ENCODE data around the gene SUMF2.

DNA sequence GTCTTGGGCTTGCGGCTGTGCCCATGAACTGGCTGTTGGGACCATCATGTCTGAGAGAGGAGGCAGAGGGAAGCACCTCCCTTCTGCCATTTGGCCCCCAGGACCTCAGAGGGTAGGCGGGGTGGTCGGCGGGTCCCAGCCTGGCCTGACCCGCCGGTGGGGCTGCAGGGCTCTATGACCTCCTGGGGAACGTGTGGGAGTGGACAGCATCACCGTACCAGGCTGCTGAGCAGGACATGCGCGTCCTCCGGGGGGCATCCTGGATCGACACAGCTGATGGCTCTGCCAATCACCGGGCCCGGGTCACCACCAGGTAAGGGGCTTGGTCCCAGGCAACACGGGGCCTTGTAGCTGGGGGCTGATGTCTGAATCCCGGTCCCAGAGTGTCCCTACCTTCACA lies 14.1 kb downstream of the SUMF2 start:
- TF ChIP-seq POLR2A (IDR thresholded peaks at IDR 0.05; ENCODE audit: borderline replicate concordance, extremely low read depth, insufficient read depth, insufficient read length) = no peak
- TF ChIP-seq, protein P1, sequence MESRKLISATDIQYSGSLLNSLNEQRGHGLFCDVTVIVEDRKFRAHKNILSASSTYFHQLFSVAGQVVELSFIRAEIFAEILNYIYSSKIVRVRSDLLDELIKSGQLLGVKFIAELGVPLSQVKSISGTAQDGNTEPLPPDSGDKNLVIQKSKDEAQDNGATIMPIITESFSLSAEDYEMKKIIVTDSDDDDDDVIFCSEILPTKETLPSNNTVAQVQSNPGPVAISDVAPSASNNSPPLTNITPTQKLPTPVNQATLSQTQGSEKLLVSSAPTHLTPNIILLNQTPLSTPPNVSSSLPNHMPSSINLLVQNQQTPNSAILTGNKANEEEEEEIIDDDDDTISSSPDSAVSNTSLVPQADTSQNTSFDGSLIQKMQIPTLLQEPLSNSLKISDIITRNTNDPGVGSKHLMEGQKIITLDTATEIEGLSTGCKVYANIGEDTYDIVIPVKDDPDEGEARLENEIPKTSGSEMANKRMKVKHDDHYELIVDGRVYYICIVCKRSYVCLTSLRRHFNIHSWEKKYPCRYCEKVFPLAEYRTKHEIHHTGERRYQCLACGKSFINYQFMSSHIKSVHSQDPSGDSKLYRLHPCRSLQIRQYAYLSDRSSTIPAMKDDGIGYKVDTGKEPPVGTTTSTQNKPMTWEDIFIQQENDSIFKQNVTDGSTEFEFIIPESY (IDR thresholded peaks at IDR 0.05; ENCODE audit: extremely low read depth, insufficient replicate concordance, low read length) = no peak
- TF ChIP-seq, protein P2, sequence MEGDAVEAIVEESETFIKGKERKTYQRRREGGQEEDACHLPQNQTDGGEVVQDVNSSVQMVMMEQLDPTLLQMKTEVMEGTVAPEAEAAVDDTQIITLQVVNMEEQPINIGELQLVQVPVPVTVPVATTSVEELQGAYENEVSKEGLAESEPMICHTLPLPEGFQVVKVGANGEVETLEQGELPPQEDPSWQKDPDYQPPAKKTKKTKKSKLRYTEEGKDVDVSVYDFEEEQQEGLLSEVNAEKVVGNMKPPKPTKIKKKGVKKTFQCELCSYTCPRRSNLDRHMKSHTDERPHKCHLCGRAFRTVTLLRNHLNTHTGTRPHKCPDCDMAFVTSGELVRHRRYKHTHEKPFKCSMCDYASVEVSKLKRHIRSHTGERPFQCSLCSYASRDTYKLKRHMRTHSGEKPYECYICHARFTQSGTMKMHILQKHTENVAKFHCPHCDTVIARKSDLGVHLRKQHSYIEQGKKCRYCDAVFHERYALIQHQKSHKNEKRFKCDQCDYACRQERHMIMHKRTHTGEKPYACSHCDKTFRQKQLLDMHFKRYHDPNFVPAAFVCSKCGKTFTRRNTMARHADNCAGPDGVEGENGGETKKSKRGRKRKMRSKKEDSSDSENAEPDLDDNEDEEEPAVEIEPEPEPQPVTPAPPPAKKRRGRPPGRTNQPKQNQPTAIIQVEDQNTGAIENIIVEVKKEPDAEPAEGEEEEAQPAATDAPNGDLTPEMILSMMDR (IDR thresholded peaks at IDR 0.05 in 2 of 3, conservative IDR thresholded peaks at IDR 0.05 in 1 of 3; ENCODE audit: borderline replicate concordance in 1 of 3, insufficient read depth in 1 of 3, low read depth in 2 of 3, low read length in 2 of 3) = no peak
- TF ChIP-seq, protein P3, sequence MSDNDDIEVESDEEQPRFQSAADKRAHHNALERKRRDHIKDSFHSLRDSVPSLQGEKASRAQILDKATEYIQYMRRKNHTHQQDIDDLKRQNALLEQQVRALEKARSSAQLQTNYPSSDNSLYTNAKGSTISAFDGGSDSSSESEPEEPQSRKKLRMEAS (IDR thresholded peaks at IDR 0.05) = no peak
- TF ChIP-seq POLR2AphosphoS5 (IDR thresholded peaks at IDR 0.05; ENCODE audit: low read depth, low read length) = no peak
- TF ChIP-seq RAD21 (IDR thresholded peaks at IDR 0.05; ENCODE audit: low read depth) = no peak
- TF ChIP-seq, protein P4, sequence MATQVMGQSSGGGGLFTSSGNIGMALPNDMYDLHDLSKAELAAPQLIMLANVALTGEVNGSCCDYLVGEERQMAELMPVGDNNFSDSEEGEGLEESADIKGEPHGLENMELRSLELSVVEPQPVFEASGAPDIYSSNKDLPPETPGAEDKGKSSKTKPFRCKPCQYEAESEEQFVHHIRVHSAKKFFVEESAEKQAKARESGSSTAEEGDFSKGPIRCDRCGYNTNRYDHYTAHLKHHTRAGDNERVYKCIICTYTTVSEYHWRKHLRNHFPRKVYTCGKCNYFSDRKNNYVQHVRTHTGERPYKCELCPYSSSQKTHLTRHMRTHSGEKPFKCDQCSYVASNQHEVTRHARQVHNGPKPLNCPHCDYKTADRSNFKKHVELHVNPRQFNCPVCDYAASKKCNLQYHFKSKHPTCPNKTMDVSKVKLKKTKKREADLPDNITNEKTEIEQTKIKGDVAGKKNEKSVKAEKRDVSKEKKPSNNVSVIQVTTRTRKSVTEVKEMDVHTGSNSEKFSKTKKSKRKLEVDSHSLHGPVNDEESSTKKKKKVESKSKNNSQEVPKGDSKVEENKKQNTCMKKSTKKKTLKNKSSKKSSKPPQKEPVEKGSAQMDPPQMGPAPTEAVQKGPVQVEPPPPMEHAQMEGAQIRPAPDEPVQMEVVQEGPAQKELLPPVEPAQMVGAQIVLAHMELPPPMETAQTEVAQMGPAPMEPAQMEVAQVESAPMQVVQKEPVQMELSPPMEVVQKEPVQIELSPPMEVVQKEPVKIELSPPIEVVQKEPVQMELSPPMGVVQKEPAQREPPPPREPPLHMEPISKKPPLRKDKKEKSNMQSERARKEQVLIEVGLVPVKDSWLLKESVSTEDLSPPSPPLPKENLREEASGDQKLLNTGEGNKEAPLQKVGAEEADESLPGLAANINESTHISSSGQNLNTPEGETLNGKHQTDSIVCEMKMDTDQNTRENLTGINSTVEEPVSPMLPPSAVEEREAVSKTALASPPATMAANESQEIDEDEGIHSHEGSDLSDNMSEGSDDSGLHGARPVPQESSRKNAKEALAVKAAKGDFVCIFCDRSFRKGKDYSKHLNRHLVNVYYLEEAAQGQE (IDR thresholded peaks at IDR 0.05; ENCODE audit: low read depth) = no peak
- TF ChIP-seq SIN3A (IDR thresholded peaks at IDR 0.05; ENCODE audit: low read depth) = no peak
- TF ChIP-seq SRF (IDR thresholded peaks at IDR 0.05; ENCODE audit: low read depth) = no peak
- no peak for TF ChIP-seq CEBPB (IDR thresholded peaks at IDR 0.05; ENCODE audit: low read depth)
- no peak for TF ChIP-seq FOSL1 (IDR thresholded peaks at IDR 0.05; ENCODE audit: low read depth)
- no peak for TF ChIP-seq ELF1 (IDR thresholded peaks at IDR 0.05; ENCODE audit: borderline replicate concordance, low read depth)
